B cell (primary cell): ENCODE data around the gene MYT1. TPM values are rescaled to one million over a fixed set of nuclear protein-coding genes. Genes with fewer than 3 reads are reported as not detected.

Experiments
- ATAC-seq: fragments of 200-7000 bp; cut with Tn5 transposase; one replicate; pipeline ENCODE4 v1.10.0; 2021; ENCODE audit warnings: low read depth, mild to moderate bottlenecking, moderate number of reproducible peaks, moderate library complexity
- CTCF ChIA-PET: fragments of 350-600 bp; sonication (Branson Sonifier 250); formaldehyde crosslinking; loops from one replicate; lab custom pipeline; 2021; ENCODE audit warnings: antibody characterized with exemption, inconsistent platforms; lab: Charles Lee
- POLR2A ChIA-PET: fragments of 350-600 bp; sonication (Branson Sonifier 250); formaldehyde crosslinking; loops from one replicate; lab custom pipeline; 2021; ENCODE audit warnings: antibody characterized with exemption; lab: Charles Lee
- DNase-seq: peaks from one replicate; pipeline ENCODE4 v3.0.0; 2013
- H2AFZ ChIP-seq: 2 replicates; pipeline ENCODE4 v1.6.1; 2012; ENCODE audit warnings: mild to moderate bottlenecking, low read depth, low read length; ENCODE audit not compliant: insufficient read depth, poor library complexity, severe bottlenecking
- H3K27ac ChIP-seq, 2 donors: 1 replicate in 1 of 2; 2 replicates in 1 of 2; pipeline ENCODE4 v1.5.1; 2012 to 2013; ENCODE audit warnings: low read length in 2 of 2, mild to moderate bottlenecking in 2 of 2, moderate library complexity in 1 of 2
- H3K27me3 ChIP-seq, 4 experiments: fragments of 200-600 bp in 1 of 4; sonication (generic) in 1 of 4; replicated peaks in 1 of 4; 1 replicate in 2 of 4; 2 replicates in 2 of 4; pipeline versions ENCODE4 v1.6.1 to v1.7.0; 2013 to 2016; ENCODE audit warnings: low read length in 3 of 4, mild to moderate bottlenecking in 2 of 4, mixed read lengths in 1 of 4, moderate library complexity in 1 of 4; ENCODE audit not compliant: insufficient read depth in 4 of 4, control insufficient read depth in 3 of 4; ENCODE audit errors: control extremely low read depth in 1 of 4
- H3K36me3 ChIP-seq, 2 experiments: replicated peaks in 1 of 2; 1 replicate in 1 of 2; 2 replicates in 1 of 2; pipeline versions ENCODE4 v1.6.1 to v1.7.1; 2013; ENCODE audit warnings: low read length in 1 of 2; ENCODE audit not compliant: insufficient read depth in 2 of 2, control insufficient read depth in 1 of 2; ENCODE audit errors: control extremely low read depth in 1 of 2, extremely low read depth in 1 of 2
- H3K4me1 ChIP-seq, 2 donors: fragments of 200-600 bp in 1 of 2; sonication (generic) in 1 of 2; 1 replicate in 1 of 2; 2 replicates in 1 of 2; pipeline versions ENCODE4 v1.5.1 to v1.6.1; 2013 to 2017; ENCODE audit warnings: low read length in 2 of 2; ENCODE audit not compliant: control insufficient read depth in 2 of 2, insufficient read depth in 2 of 2
- H3K4me2 ChIP-seq: replicated peaks from 2 replicates; pipeline ENCODE3; 2012; ENCODE audit warnings: mild to moderate bottlenecking, low read depth, low read length; ENCODE audit not compliant: poor library complexity, severe bottlenecking
- H3K4me3 ChIP-seq, 5 experiments: fragments of 200-600 bp in 1 of 5; sonication (generic) in 1 of 5; 1 replicate in 3 of 5; 2 replicates in 2 of 5; pipeline versions ENCODE4 v1.5.1 to v1.7.0; 2011 to 2016; ENCODE audit warnings: low read length in 4 of 5, mild to moderate bottlenecking in 4 of 5, low read depth in 2 of 5, control low read depth in 1 of 5, moderate library complexity in 1 of 5; ENCODE audit not compliant: insufficient read depth in 1 of 5; ENCODE audit errors: control extremely low read depth in 1 of 5, extremely low read depth in 1 of 5
- H3K79me2 ChIP-seq: fragments of 200-600 bp; sonication (generic); one replicate; pipeline ENCODE4 v1.6.0; 2016; ENCODE audit warnings: low read length; ENCODE audit not compliant: control insufficient read depth, insufficient read depth
- H3K9ac ChIP-seq: fragments of 200-600 bp; sonication (generic); 2 replicates; pipeline ENCODE4 v1.6.1; 2017; ENCODE audit warnings: mild to moderate bottlenecking, low read length, moderate library complexity
- H3K9me3 ChIP-seq, 3 donors: one replicate each; pipeline versions ENCODE4 v1.6.1 to v1.7.1; 2013; ENCODE audit warnings: low read length in 2 of 3; ENCODE audit not compliant: control insufficient read depth in 2 of 3, insufficient read depth in 1 of 3; ENCODE audit errors: control extremely low read depth in 1 of 3
- H4K20me1 ChIP-seq: 2 replicates; pipeline ENCODE4 v1.6.0; 2012; ENCODE audit warnings: mild to moderate bottlenecking, low read length; ENCODE audit not compliant: insufficient read depth, control insufficient read depth, poor library complexity, severe bottlenecking
- H3K27ac Mint-ChIP-seq: one replicate; pipeline ENCODE4 v1.8.0; 2021; ENCODE audit warnings: mixed read lengths
- H3K27me3 Mint-ChIP-seq: one replicate; pipeline ENCODE4 v1.8.0; 2021; ENCODE audit warnings: mixed read lengths
- H3K4me1 Mint-ChIP-seq: one replicate; pipeline ENCODE4 v1.8.0; 2021; ENCODE audit warnings: mixed read lengths
- H3K4me3 Mint-ChIP-seq: one replicate; pipeline ENCODE4 v1.8.0; 2021; ENCODE audit warnings: mixed read lengths
- H3K9me3 Mint-ChIP-seq: one replicate; pipeline ENCODE4 v1.8.0; 2022; ENCODE audit warnings: mixed read lengths; ENCODE audit not compliant: insufficient read depth
- CTCF ChIP-seq: fragments of 200-600 bp; IDR thresholded peaks from one replicate; pipeline ENCODE4 v1.8.0; 2022; ENCODE audit warnings: antibody characterized with exemption, mild to moderate bottlenecking
- EZH2 ChIP-seq: IDR thresholded peaks from 2 replicates; pipeline ENCODE4 v1.6.1; 2012; ENCODE audit warnings: borderline replicate concordance, low read depth, mild to moderate bottlenecking, moderate library complexity, low read length; ENCODE audit not compliant: insufficient read depth, poor library complexity, severe bottlenecking
- WGBS: methylation state at CpG from one replicate; pipeline ENCODE4 v1.1.5; 2013; ENCODE audit warnings: missing lambda C conversion rate; ENCODE audit not compliant: insufficient coverage; 5-methylcytosine and 5-hydroxymethylcytosine counted together
- intact Hi-C: fragments of 100-400 bp; cut with micrococcal nuclease; formaldehyde crosslinking; loops from one replicate; pipeline ENCODE4 v1.10.0; 2022
- polyA plus RNA-seq: library from polyadenylated mRNA; depleted of rRNA; stranded (reverse); fragments of >200 nt; gene quantifications from 2 replicates; pipeline ENCODE4 v1.2.3, GENCODE V29; 2012
- total RNA-seq, 2 donors: library from RNA; stranded (reverse); fragments of 120-200 nt in 1 of 2; gene quantifications; 1 replicate in 1 of 2; 2 replicates in 1 of 2; pipeline versions ENCODE4 v1.2.3 to v1.2.4, GENCODE V29; 2013 to 2022

The MYT1 gene
- total and polyA plus RNA-seq, 2 donors (not counting 1 experiment from before 2014, with no cell fraction given) = 0.49 to 42.2 TPM

- TF ChIP-seq EZH2 (no peak), CTCF (no peak)
- Mint-ChIP-seq H3K4me1 (no peaks in the 10 kb centered on the region), H3K27me3 (peaks cover 14% of the 10 kb centered on the region), H3K9me3 (no peaks in the 10 kb centered on the region), H3K4me3 (no peak overlapping the region), H3K27ac (no peak overlapping the region)
- ChIA-PET POLR2A (no interaction called here), CTCF (no interaction called here)
- intact Hi-C loops = no loop called here
- H3K4me2 ChIP-seq = no peak overlapping the region
- no peaks in the 10 kb centered on the region for H3K79me2 ChIP-seq
- no peaks in the 10 kb centered on the region for H3K36me3 ChIP-seq
- WGBS = 83% methylated on average over 12 of the region's 14 CpGs
- no peak overlapping the region for H2AFZ ChIP-seq
- H3K9me3 ChIP-seq = no peaks in the 10 kb centered on the region
- no peak overlapping the region for H3K4me3 ChIP-seq
- no peak for ATAC-seq
- DNase-seq = no peak
- no peak overlapping the region for H3K9ac ChIP-seq
- no peaks in the 10 kb centered on the region for H3K4me1 ChIP-seq
- no peaks in the 10 kb centered on the region for H3K27me3 ChIP-seq
- H4K20me1 ChIP-seq = no peaks in the 10 kb centered on the region
- H3K27ac ChIP-seq = no peak overlapping the region
These were observed 60.9 kb downstream of the MYT1 start for GRCh38 chr20:64225171-64225595.

GRCh38 chr20:64225828-64226598 lies 61.8 kb downstream of the MYT1 start:
- Mint-ChIP-seq H3K27me3 (peaks cover 14% of the 10 kb centered on the region), H3K27ac (no peak overlapping the region), H3K9me3 (no peaks in the 10 kb centered on the region), H3K4me1 (no peaks in the 10 kb centered on the region), H3K4me3 (no peak overlapping the region)
- Histone ChIP-seq H2AFZ (no peak overlapping the region), H3K79me2 (no peaks in the 10 kb centered on the region), H3K9me3 (no peaks in the 10 kb centered on the region), H4K20me1 (no peaks in the 10 kb centered on the region), H3K27ac (no peak overlapping the region), H3K27me3 (no peaks in the 10 kb centered on the region), H3K9ac (no peak overlapping the region), H3K4me1 (no peaks in the 10 kb centered on the region), H3K36me3 (no peaks in the 10 kb centered on the region), H3K4me3 (no peak overlapping the region), H3K4me2 (no peak overlapping the region)
- TF ChIP-seq CTCF (no peak), EZH2 (no peak)
- POLR2A ChIA-PET = no interaction called here
- DNase-seq (no peak), ATAC-seq (no peak)
- 93% methylated on average over 12 of the region's 14 CpGs for WGBS
- CTCF ChIA-PET = no interaction called here
- intact Hi-C loops = no loop called here
